HCT116 (cell line): ENCODE data around the gene ATXN1. TPM values are rescaled to one million over a fixed set of nuclear protein-coding genes. Genes with fewer than 3 reads are reported as not detected.

Experiments
- ATAC-seq: fragments of 200-7000 bp; cut with Tn5 transposase; 2 replicates; pipeline ENCODE4 v1.9.1; 2020; ENCODE audit warnings: mild to moderate bottlenecking, moderate library complexity
- BruUV-seq: library from RNA; stranded (reverse); fragments of 400-500 nt; replicated peaks from 2 replicates; lab custom pipeline; 2021; lab: Mats Ljungman, UMichigan
- CTCF ChIA-PET: fragments of 300-600 bp; sonication (Branson Sonifier 250); formaldehyde crosslinking; loops from one replicate; lab custom pipeline; 2021; ENCODE audit warnings: antibody characterized with exemption; lab: Charles Lee
- POLR2A ChIA-PET: fragments of 300-600, 350-600 bp; sonication (Branson Sonifier 250); formaldehyde crosslinking; loops from one replicate; lab custom pipeline; 2021; ENCODE audit warnings: antibody characterized with exemption; lab: Charles Lee
- RAD21 ChIA-PET, 2 experiments: fragments of 300-600 bp; sonication (Branson Sonifier 250); formaldehyde crosslinking; loops; one replicate each; lab custom pipeline; 2023; ENCODE audit warnings: low total read pairs in 2 of 2; ENCODE audit not compliant: uncharacterized antibody in 2 of 2, unreplicated experiment in 2 of 2, low non-redundant PET in 1 of 2; lab: Charles Lee
- DNase-seq: peaks from one replicate; pipeline ENCODE4 v3.0.0-alpha.2; 2010; ENCODE audit warnings: low read depth, low spot score
- H2AFZ ChIP-seq: fragments of 200-600 bp; shearing (Covaris generic), sonication (generic); 2 replicates; pipeline ENCODE4 v1.6.1; 2017; ENCODE audit warnings: low read depth, mixed run types, mixed read lengths, antibody characterized with exemption, low read length; ENCODE audit not compliant: poor library complexity, severe bottlenecking
- H3K27ac ChIP-seq: 2 replicates; pipeline ENCODE4 v1.5.1; 2012; ENCODE audit warnings: low read depth, low read length
- H3K27me3 ChIP-seq: fragments of 200-600 bp; sonication (generic); 2 replicates; pipeline ENCODE4 v1.6.1; 2016; ENCODE audit warnings: mixed run types, low read length, mixed read lengths; ENCODE audit not compliant: insufficient read depth
- H3K36me3 ChIP-seq, 2 experiments: fragments of 200-500 bp in 1 of 2; fragments of 200-600 bp in 1 of 2; sonication (Bioruptor generic) in 1 of 2; sonication (generic) in 1 of 2; 2 replicates each; pipeline versions ENCODE4 v1.5.1 to v1.6.1; 2014 to 2016; ENCODE audit warnings: low read length in 2 of 2, inconsistent platforms in 1 of 2, mixed read lengths in 1 of 2, mixed run types in 1 of 2; ENCODE audit not compliant: insufficient read depth in 2 of 2, control insufficient read depth in 1 of 2
- H3K4me1 ChIP-seq, 2 experiments: fragments of 200-600 bp in 1 of 2; sonication (generic) in 1 of 2; 2 replicates each; pipeline versions ENCODE4 v1.5.1 to v1.6.1; 2012 to 2017; ENCODE audit warnings: low read length in 2 of 2, inconsistent platforms in 1 of 2, mild to moderate bottlenecking in 1 of 2, mixed read lengths in 1 of 2, mixed run types in 1 of 2, moderate library complexity in 1 of 2; ENCODE audit not compliant: insufficient read depth in 2 of 2, control insufficient read depth in 1 of 2
- H3K4me2 ChIP-seq: fragments of 200-600 bp; sonication (generic); 2 replicates; pipeline ENCODE4 v1.6.1; 2017; ENCODE audit warnings: mixed run types, low read length, mixed read lengths
- H3K4me3 ChIP-seq, 2 experiments: fragments of 200-600 bp in 1 of 2; sonication (generic) in 1 of 2; replicated peaks in 1 of 2; 2 replicates each; pipeline ENCODE4 v1.5.1; 2011 to 2016; ENCODE audit warnings: low read length in 2 of 2, control low read depth in 1 of 2, low read depth in 1 of 2, mild to moderate bottlenecking in 1 of 2, mixed read lengths in 1 of 2, mixed run types in 1 of 2
- H3K79me2 ChIP-seq: fragments of 200-600 bp; sonication (generic); 2 replicates; pipeline ENCODE4 v1.6.1; 2017; ENCODE audit warnings: mild to moderate bottlenecking, mixed run types, low read length, moderate library complexity, mixed read lengths; ENCODE audit not compliant: insufficient read depth
- H3K9ac ChIP-seq: fragments of 200-600 bp; sonication (generic); 2 replicates; pipeline ENCODE4 v1.6.1; 2016; ENCODE audit warnings: low read length, mixed read lengths
- H3K9me2 ChIP-seq: fragments of 200-600 bp; sonication (generic), shearing (Covaris generic); 2 replicates; pipeline ENCODE4 v1.6.1; 2017; ENCODE audit warnings: mixed run types, mild to moderate bottlenecking, moderate library complexity; ENCODE audit not compliant: insufficient read depth
- H3K9me3 ChIP-seq, 2 experiments: fragments of 200-500 bp in 1 of 2; fragments of 200-600 bp in 1 of 2; sonication (Bioruptor generic) in 1 of 2; sonication (generic) in 1 of 2; 2 replicates each; pipeline ENCODE4 v1.6.1; 2014 to 2017; ENCODE audit warnings: low read length in 2 of 2, mixed read lengths in 2 of 2, inconsistent platforms in 1 of 2, low read depth in 1 of 2, mild to moderate bottlenecking in 1 of 2, mixed run types in 1 of 2, moderate library complexity in 1 of 2; ENCODE audit not compliant: control insufficient read depth in 1 of 2, insufficient read depth in 1 of 2
- H4K20me1 ChIP-seq: fragments of 200-600 bp; sonication (generic), shearing (Covaris generic); 2 replicates; pipeline ENCODE4 v1.6.1; 2017; ENCODE audit warnings: mixed run types, mild to moderate bottlenecking, moderate library complexity; ENCODE audit not compliant: insufficient read depth
- CBX3 ChIP-seq: IDR thresholded peaks from 2 replicates; pipeline ENCODE4 v1.6.1; 2012; ENCODE audit warnings: low read depth
- CEBPB ChIP-seq: IDR thresholded peaks from 2 replicates; pipeline ENCODE4 v1.6.1; 2012; ENCODE audit warnings: low read depth
- EGR1 ChIP-seq: IDR thresholded peaks from 2 replicates; pipeline ENCODE4 v1.6.1; 2012; ENCODE audit warnings: low read depth
- POLR2A ChIP-seq: IDR thresholded peaks from 2 replicates; pipeline ENCODE4 v1.7.0; 2011; ENCODE audit warnings: borderline replicate concordance; ENCODE audit not compliant: insufficient read depth, insufficient read length; ENCODE audit errors: extremely low read depth
- POLR2AphosphoS5 ChIP-seq: IDR thresholded peaks from 2 replicates; pipeline ENCODE4 v1.6.1; 2011; ENCODE audit warnings: mild to moderate bottlenecking, low read depth, low read length, moderate library complexity
- RAD21 ChIP-seq: IDR thresholded peaks from 2 replicates; pipeline ENCODE4 v1.6.1; 2012; ENCODE audit warnings: low read depth, mild to moderate bottlenecking
- SIN3A ChIP-seq: IDR thresholded peaks from 2 replicates; pipeline ENCODE4 v1.6.1; 2012; ENCODE audit warnings: low read depth
- SP1 ChIP-seq: IDR thresholded peaks from 2 replicates; pipeline ENCODE4 v1.6.1; 2012; ENCODE audit warnings: low read depth
- SRF ChIP-seq: IDR thresholded peaks from 2 replicates; pipeline ENCODE4 v1.6.1; 2012; ENCODE audit warnings: low read depth
- ZFX ChIP-seq: fragments of 450-650 bp; IDR thresholded peaks from 2 replicates; pipeline ENCODE4 v1.6.1; 2017
- intact Hi-C: fragments of 100-400 bp; cut with micrococcal nuclease; formaldehyde crosslinking; loops from 2 replicates; pipeline ENCODE4 v1.10.0; 2022
- total RNA-seq: library from RNA; stranded (reverse); gene quantifications from one replicate; pipeline ENCODE4 v1.2.1, GENCODE V29; 2021; ENCODE audit not compliant: unreplicated experiment
- TF ChIP-seq, protein P1 (sequence below): IDR thresholded peaks from 2 replicates; pipeline ENCODE4 v1.6.1; 2012
- TF ChIP-seq, protein P2 (sequence below): IDR thresholded peaks from 2 replicates; pipeline ENCODE4 v1.6.1; 2012; ENCODE audit warnings: low read depth

ATXN1 gene
- total RNA-seq, 1 experiment from 2014 or later = 21.0 TPM

DNA sequence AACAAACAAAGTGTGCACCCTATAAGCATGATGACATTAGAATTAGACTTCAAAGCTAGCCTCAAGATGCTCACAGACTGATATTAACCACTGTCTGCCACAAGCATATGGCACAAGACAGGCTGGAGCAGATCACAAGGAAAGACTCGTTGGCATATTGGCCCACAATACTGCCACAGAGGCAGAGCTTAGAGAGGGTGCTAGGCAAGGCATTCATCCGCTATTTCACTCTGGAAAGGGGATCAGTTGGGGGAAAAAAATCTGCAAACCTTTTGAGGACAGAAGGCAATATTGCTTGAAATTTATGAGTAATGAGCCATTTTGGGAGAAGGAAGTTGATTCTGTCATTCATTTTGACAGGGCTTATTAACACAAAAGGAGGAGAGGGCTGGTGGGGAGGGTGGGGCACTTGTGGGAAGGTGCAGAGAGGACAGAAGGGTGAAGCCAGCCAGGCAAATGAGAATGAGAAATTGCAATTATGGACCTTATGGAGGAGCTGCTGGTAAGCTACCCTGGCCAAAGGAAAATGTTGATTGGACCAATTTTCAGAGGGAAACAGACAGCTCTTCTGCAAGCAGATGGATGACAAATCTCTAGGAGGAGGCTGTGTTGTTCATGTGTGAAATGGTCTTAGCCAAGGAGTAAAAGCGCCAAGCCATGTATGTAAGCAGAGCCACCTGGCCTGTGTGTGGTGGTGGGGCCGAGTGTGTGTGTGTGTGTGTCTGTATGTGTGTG is 335.2 kb downstream of the ATXN1 start:
- CTCF ChIA-PET = no interaction called here
- H3K4me3 ChIP-seq = no peak overlapping the region
- TF ChIP-seq SRF = no peak
- TF ChIP-seq, protein P1, sequence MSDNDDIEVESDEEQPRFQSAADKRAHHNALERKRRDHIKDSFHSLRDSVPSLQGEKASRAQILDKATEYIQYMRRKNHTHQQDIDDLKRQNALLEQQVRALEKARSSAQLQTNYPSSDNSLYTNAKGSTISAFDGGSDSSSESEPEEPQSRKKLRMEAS = no peak
- TF ChIP-seq SIN3A = no peak
- no peak for TF ChIP-seq CBX3
- TF ChIP-seq EGR1 = no peak
- no peak for TF ChIP-seq POLR2A
- TF ChIP-seq SP1 = no peak
- no peak for TF ChIP-seq POLR2AphosphoS5
- no peak for TF ChIP-seq RAD21
- TF ChIP-seq ZFX = no peak
- TF ChIP-seq CEBPB = no peak
- TF ChIP-seq, protein P2, sequence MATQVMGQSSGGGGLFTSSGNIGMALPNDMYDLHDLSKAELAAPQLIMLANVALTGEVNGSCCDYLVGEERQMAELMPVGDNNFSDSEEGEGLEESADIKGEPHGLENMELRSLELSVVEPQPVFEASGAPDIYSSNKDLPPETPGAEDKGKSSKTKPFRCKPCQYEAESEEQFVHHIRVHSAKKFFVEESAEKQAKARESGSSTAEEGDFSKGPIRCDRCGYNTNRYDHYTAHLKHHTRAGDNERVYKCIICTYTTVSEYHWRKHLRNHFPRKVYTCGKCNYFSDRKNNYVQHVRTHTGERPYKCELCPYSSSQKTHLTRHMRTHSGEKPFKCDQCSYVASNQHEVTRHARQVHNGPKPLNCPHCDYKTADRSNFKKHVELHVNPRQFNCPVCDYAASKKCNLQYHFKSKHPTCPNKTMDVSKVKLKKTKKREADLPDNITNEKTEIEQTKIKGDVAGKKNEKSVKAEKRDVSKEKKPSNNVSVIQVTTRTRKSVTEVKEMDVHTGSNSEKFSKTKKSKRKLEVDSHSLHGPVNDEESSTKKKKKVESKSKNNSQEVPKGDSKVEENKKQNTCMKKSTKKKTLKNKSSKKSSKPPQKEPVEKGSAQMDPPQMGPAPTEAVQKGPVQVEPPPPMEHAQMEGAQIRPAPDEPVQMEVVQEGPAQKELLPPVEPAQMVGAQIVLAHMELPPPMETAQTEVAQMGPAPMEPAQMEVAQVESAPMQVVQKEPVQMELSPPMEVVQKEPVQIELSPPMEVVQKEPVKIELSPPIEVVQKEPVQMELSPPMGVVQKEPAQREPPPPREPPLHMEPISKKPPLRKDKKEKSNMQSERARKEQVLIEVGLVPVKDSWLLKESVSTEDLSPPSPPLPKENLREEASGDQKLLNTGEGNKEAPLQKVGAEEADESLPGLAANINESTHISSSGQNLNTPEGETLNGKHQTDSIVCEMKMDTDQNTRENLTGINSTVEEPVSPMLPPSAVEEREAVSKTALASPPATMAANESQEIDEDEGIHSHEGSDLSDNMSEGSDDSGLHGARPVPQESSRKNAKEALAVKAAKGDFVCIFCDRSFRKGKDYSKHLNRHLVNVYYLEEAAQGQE = no peak
- TF ChIP-seq, all 23 proteins: peak for 0
- DNase-seq (no peak), ATAC-seq (no peak)
- H3K9ac ChIP-seq = no peak overlapping the region
- no peak overlapping the region for H2AFZ ChIP-seq
- H3K9me2 ChIP-seq = no peaks in the 10 kb centered on the region
- ChIA-PET POLR2A (no interaction called here), RAD21 (no interaction called here)
- H3K4me2 ChIP-seq = no peak overlapping the region
- intact Hi-C loops = no loop called here
- H3K27ac ChIP-seq = no peak overlapping the region
- no peaks in the 10 kb centered on the region for H3K4me1 ChIP-seq
- H3K36me3 ChIP-seq = no peaks in the 10 kb centered on the region
- H3K79me2 ChIP-seq = no peaks in the 10 kb centered on the region
- H3K9me3 ChIP-seq = no peaks in the 10 kb centered on the region
- no peaks in the 10 kb centered on the region for H3K27me3 ChIP-seq
- H4K20me1 ChIP-seq = no peaks in the 10 kb centered on the region
- BruUV-seq = no TSS peak
